ENCODE results near the gene ASPM.

The ASPM gene

GRCh38 chr1:197146101-197147095 is at the start of gene ASPM:
ASPM (minus strand) TSS chr1:197146669; CDS start chr1:197146437, 232 bp downstream.
- peak; percentile 95 for ATAC-seq
- TF ChIP-seq TCF4 (CRISPR knock-in tag; IDR thresholded peaks at IDR 0.05; ENCODE audit: borderline replicate concordance) = no peak
- TF ChIP-seq PPARA (CRISPR knock-in tag; IDR thresholded peaks at IDR 0.05; ENCODE audit: borderline replicate concordance) = no peak

GRCh38 chr1:197195100-197195499 is 48.6 kb upstream of the ASPM start:
- peak; percentile 58 for ATAC-seq
- TF ChIP-seq ARNTL (CRISPR knock-in tag; IDR thresholded peaks at IDR 0.05; ENCODE audit: borderline replicate concordance, low read depth) (no peak), TSHZ2 (CRISPR knock-in tag; IDR thresholded peaks at IDR 0.05) (no peak), ZNF565 (CRISPR knock-in tag; conservative IDR thresholded peaks at IDR 0.05; ENCODE audit: low read depth) (no peak), RARB (CRISPR knock-in tag; IDR thresholded peaks at IDR 0.05) (no peak), CREB5 (CRISPR knock-in tag; IDR thresholded peaks at IDR 0.05; ENCODE audit: low read depth) (no peak)

- no peak for ATAC-seq
- no peak for TF ChIP-seq ZNF565 (CRISPR knock-in tag; conservative IDR thresholded peaks at IDR 0.05; ENCODE audit: low read depth)
- no peak for TF ChIP-seq ZNF8 (CRISPR knock-in tag; IDR thresholded peaks at IDR 0.05)
- no peak for TF ChIP-seq OSR1 (CRISPR knock-in tag; IDR thresholded peaks at IDR 0.05)
- no peak for TF ChIP-seq TSHZ2 (CRISPR knock-in tag; IDR thresholded peaks at IDR 0.05)
- TF ChIP-seq TCF4 (CRISPR knock-in tag; IDR thresholded peaks at IDR 0.05; ENCODE audit: borderline replicate concordance) = no peak
- TF ChIP-seq SNAI2 (CRISPR knock-in tag; IDR thresholded peaks at IDR 0.05) = no peak
- TF ChIP-seq CREB5 (CRISPR knock-in tag; IDR thresholded peaks at IDR 0.05; ENCODE audit: low read depth) = no peak
- no peak for TF ChIP-seq ZFP30 (CRISPR knock-in tag; IDR thresholded peaks at IDR 0.05)
- no peak for TF ChIP-seq CSRNP3 (CRISPR knock-in tag; IDR thresholded peaks at IDR 0.05)
- no peak for TF ChIP-seq ARNTL (CRISPR knock-in tag; IDR thresholded peaks at IDR 0.05; ENCODE audit: borderline replicate concordance, low read depth)
- TF ChIP-seq ESRRG (CRISPR knock-in tag; IDR thresholded peaks at IDR 0.05) = no peak
- TF ChIP-seq CSDC2 (CRISPR knock-in tag; IDR thresholded peaks at IDR 0.05) = no peak
These were observed 37.7 kb upstream of the ASPM start for GRCh38 chr1:197184190-197184589.

GRCh38 chr1:197183195-197183748 is 36.8 kb upstream of the ASPM start:
- TF ChIP-seq TSHZ2 (CRISPR knock-in tag; IDR thresholded peaks at IDR 0.05) (no peak), ZNF8 (CRISPR knock-in tag; IDR thresholded peaks at IDR 0.05) (no peak), ZC3H10 (CRISPR knock-in tag; IDR thresholded peaks at IDR 0.05) (no peak), POU6F1 (CRISPR knock-in tag; IDR thresholded peaks at IDR 0.05; ENCODE audit: borderline replicate concordance, low read depth) (no peak), ARNTL (CRISPR knock-in tag; IDR thresholded peaks at IDR 0.05; ENCODE audit: borderline replicate concordance, low read depth) (no peak), ISL1 (CRISPR knock-in tag; IDR thresholded peaks at IDR 0.05) (no peak)
- no peak for ATAC-seq

Data from SK-N-SH treated with all-trans-retinoic acid at 6 μM for 48 hours (cell line).